AG10803 (cell line): ENCODE results near the gene SLC16A11.
"Not testable (repeated sequence)": the region's sequence is repeated elsewhere in the genome, so short reads cannot be mapped to it uniquely, and the experiment has no call there.

Source experiments
- DNase-seq: peaks from one replicate; pipeline ENCODE4 v3.0.0; 2010; ENCODE audit warnings: low read depth
- H3K4me3 ChIP-seq: 2 replicates; pipeline ENCODE4 v1.5.1; 2011; ENCODE audit warnings: mild to moderate bottlenecking, low read length, control low read depth
- TF ChIP-seq, protein P1 (sequence below): conservative IDR thresholded peaks from 2 replicates; pipeline ENCODE4 v1.5.1; 2011; ENCODE audit warnings: mild to moderate bottlenecking, low read length, control low read depth, inconsistent platforms

SLC16A11 gene

DNA sequence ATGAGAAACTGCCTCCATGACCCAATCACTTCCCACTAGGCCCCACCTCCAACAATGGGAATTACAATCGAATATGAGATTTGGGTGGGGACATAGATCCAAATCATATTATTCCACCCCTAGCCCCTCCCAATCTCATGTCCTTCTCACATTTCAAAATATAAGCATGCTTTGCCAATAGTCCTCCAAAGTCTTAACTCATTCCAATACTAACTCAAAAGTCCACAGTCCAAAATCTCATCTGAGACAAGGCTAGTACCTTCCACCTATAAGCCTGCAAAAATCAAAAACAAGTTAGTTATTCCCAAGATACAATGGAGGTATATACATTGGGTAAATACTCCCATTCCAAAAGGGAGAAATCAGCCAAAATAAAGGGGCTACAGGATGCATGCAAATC, 23.3 kb upstream of the SLC16A11 start:
- TF ChIP-seq, protein P1, sequence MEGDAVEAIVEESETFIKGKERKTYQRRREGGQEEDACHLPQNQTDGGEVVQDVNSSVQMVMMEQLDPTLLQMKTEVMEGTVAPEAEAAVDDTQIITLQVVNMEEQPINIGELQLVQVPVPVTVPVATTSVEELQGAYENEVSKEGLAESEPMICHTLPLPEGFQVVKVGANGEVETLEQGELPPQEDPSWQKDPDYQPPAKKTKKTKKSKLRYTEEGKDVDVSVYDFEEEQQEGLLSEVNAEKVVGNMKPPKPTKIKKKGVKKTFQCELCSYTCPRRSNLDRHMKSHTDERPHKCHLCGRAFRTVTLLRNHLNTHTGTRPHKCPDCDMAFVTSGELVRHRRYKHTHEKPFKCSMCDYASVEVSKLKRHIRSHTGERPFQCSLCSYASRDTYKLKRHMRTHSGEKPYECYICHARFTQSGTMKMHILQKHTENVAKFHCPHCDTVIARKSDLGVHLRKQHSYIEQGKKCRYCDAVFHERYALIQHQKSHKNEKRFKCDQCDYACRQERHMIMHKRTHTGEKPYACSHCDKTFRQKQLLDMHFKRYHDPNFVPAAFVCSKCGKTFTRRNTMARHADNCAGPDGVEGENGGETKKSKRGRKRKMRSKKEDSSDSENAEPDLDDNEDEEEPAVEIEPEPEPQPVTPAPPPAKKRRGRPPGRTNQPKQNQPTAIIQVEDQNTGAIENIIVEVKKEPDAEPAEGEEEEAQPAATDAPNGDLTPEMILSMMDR = no peak
- H3K4me3 ChIP-seq = no peak overlapping the region
- no peak for DNase-seq

DNA sequence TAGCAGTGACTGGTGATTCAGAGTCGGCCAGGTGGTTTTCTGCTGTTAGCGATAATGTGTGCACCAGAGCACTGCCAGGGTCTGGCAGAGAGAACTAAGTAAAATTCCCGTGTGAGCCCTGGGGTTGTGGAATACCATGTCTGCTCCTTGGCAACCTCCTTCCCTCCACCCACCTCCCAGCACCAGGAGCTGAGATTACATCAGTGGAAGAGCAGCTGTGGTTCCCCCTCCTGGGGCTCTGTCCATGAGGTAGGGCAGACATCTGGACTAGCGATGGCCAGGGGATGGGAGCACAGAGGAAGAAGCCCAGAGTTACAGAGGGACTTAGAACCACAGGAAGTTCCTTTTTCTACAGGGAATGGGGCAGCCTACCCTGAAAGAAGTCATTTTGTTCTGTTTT, 20.4 kb upstream of the SLC16A11 start:
- no peak overlapping the region for H3K4me3 ChIP-seq
- no peak for DNase-seq
- TF ChIP-seq, protein P1 = no peak

DNA sequence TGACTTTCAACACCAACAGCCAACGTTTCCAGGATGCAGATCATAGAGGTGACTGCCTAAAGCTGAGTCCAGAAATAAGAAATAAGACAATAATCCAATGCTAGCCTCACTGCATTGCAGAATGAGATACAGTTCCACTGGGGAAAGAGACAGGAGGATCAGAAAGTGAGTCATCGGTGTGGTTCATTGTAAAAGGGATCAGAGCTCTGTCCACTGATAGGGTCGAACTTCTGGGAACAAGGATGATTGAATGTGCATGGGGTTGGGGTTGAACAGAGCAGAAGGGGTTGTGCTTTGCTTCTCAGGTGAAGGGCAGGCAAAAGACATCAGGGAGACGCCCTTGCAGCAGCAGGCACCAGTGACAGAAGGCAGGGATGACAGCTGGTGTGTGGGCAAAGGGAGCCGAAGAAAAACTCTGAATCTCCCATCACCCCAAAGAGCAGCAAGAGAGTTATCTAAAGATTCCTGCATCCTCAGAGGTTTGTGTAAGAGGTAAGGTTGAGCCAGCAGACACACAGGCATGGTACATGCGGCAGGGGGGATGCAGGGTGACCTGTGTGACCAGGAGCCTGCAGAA, 19.7 kb upstream of the SLC16A11 start:
- no peak overlapping the region for H3K4me3 ChIP-seq
- no peak for DNase-seq
- TF ChIP-seq, protein P1 = no peak

DNA sequence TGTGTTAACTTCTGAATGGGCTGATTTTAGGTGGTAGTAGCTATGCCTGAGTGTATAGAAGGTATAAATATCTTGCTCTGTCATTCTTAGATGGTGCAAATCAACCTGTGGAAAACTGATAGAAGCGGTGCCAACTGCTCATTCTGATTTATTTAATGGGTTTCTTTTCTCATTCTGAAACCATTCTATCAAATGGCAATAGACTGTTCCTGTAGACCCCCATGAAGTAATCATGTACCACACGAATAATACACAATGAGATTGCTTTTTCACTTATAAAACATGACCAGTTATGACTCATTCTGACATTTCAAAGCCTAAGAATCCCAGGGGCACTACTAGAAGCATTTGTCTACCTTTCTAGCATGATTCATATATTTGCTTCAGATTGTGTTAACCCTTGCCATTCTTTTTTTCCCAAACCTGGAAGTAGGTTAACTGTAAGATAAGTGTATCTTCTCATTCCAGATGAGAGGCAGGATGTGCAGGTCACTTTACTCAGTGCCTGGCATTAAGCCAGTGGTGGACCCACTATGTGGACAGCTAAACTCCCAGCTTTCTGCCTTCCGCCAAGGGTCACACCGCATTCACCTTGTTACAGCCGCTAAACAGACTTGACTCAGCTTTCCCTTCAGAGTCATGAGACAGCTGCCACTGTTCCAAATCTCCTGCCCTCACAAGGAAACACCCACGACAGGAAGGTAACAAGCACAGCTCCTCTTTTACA, 16.4 kb upstream of the SLC16A11 start:
- TF ChIP-seq, protein P1 = no peak
- no peak for DNase-seq
- no peak overlapping the region for H3K4me3 ChIP-seq

DNA sequence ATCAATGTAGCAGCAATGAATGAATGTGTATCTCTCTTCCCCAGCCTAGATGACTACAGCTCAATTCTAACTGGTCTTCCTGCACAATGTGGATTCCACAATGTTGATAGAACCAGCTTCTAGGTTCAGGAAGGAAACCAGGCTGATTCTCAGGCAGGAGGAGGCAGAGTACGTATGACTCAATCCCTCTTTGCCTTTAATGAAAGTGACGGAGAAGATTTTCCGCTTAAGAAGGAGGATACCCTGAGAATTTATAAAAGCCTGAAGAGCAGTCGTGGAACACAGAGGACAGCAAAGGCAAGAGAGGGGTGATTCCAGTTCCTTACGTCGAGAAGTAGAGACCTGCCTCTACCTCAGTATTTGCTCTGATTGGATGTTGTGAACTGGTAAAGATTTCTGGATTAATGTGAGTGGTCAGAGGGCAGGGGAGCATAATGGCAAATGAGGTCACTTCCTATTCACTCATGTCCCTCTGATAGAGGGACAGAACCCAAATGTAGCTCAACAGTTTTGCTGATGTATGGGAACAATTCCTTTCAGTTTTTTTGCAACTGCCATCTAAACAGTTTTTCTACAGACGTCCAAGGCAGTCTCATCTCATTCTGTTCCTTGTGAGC, 15.0 kb upstream of the SLC16A11 start:
- TF ChIP-seq, protein P1 = no peak
- DNase-seq = no peak
- H3K4me3 ChIP-seq = no peak overlapping the region

DNA sequence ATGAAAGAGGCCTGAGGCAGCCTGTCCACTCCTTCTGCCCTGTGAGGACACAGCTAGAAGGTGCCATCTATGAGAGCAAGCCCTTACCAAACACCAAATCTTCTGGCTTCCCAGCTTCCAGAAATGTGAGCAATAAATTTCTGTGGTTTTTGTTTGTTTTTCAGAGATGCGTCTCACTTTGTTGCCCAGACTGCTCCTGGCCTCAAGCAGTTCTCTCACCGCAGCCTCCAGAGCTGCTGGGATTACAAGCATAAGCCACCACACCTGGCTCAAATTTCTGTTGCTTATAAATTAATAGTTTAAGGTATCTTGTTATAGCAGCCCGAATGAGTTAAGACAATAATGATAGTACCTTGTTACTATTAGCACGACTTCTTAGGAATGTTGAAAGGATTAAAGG, 12.5 kb upstream of the SLC16A11 start:
- H3K4me3 ChIP-seq = no peak overlapping the region
- peak; percentile 54 for DNase-seq
- TF ChIP-seq, protein P1 = no peak

DNA sequence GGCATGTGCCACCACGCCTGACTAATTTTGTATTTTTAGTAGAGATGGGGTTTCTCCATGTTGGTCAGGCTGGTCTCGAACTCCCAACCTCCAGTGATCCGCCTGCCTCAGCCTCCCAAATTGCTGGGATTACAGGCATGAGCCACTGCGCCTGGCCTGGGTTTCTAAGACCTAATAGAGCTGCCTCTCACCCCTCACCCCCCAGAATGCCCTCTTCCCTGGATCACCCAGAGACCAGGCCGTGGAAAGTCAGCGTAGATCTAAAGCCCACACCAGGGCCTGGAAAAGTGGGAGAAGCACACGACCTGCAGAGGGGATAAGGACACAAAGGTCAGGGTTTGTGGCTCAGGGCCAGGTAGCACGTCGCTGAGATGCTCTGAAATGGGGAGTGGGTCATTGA, 6.7 kb upstream of the SLC16A11 start:
- not testable (repeated sequence) for DNase-seq, H3K4me3 ChIP-seq
